WTC11 (cell line): ENCODE results near the gene DNAH1. TPM values are rescaled to one million over a fixed set of nuclear protein-coding genes. Genes with fewer than 3 reads are reported as not detected.

ENCODE experiments used
- ATAC-seq: fragments of 200-7000 bp; cut with Tn5 transposase; 2 replicates; pipeline ENCODE4 v1.10.0; 2021; ENCODE audit warnings: mild to moderate bottlenecking, moderate library complexity
- CTCF ChIA-PET: fragments of 300-600 bp; sonication (Branson Sonifier 250); formaldehyde crosslinking; loops from one replicate; lab custom pipeline; 2021; ENCODE audit warnings: antibody characterized with exemption; lab: Charles Lee
- POLR2A ChIA-PET: fragments of 350-600 bp; sonication (Branson Sonifier 250); formaldehyde crosslinking; loops from one replicate; lab custom pipeline; 2021; ENCODE audit warnings: antibody characterized with exemption; lab: Charles Lee
- DNase-seq: peaks from one replicate; pipeline ENCODE4 v3.0.0; 2021; ENCODE audit warnings: low spot score
- H3K27ac Mint-ChIP-seq: 2 replicates; pipeline ENCODE4 v1.8.0; 2021; ENCODE audit warnings: mixed read lengths
- H3K27me3 Mint-ChIP-seq: 2 replicates; pipeline ENCODE4 v1.8.0; 2021; ENCODE audit warnings: low read depth, mild to moderate bottlenecking, moderate library complexity, mixed read lengths
- H3K36me3 Mint-ChIP-seq: 2 replicates; pipeline ENCODE4 v1.8.0; 2021; ENCODE audit warnings: mixed read lengths
- H3K4me1 Mint-ChIP-seq: 2 replicates; pipeline ENCODE4 v1.8.0; 2022; ENCODE audit warnings: mixed read lengths
- H3K4me3 Mint-ChIP-seq: 2 replicates; pipeline ENCODE4 v1.8.0; 2021; ENCODE audit warnings: mild to moderate bottlenecking, moderate library complexity, mixed read lengths
- H3K9me3 Mint-ChIP-seq: 2 replicates; pipeline ENCODE4 v1.8.0; 2021; ENCODE audit warnings: mixed read lengths
- AR ChIP-seq: fragments of 250-450 bp; sonication (Bioruptor Pico); IDR thresholded peaks from 2 replicates; pipeline ENCODE4 v1.9.0; 2021; ENCODE audit warnings: mild to moderate bottlenecking
- CREB1 ChIP-seq: sonication (generic); formaldehyde crosslinking; IDR thresholded peaks from 2 replicates; pipeline ENCODE4 v1.8.0; 2023; ENCODE audit warnings: mild to moderate bottlenecking, missing genetic modification reagents
- FOXJ3 ChIP-seq: sonication (generic); formaldehyde crosslinking; IDR thresholded peaks from 2 replicates; pipeline ENCODE4 v1.9.0; 2021; ENCODE audit warnings: missing genetic modification reagents, mild to moderate bottlenecking, borderline replicate concordance
- FOXP1 ChIP-seq: sonication (generic); formaldehyde crosslinking; IDR thresholded peaks from 2 replicates; pipeline ENCODE4 v1.8.0; 2022; ENCODE audit warnings: missing genetic modification reagents, mild to moderate bottlenecking, moderate library complexity, borderline replicate concordance
- GABPB1 ChIP-seq: sonication (generic); formaldehyde crosslinking; IDR thresholded peaks from 2 replicates; pipeline ENCODE4 v1.8.1; 2023; ENCODE audit warnings: mild to moderate bottlenecking, missing genetic modification reagents
- GRHL2 ChIP-seq: fragments of 250-450 bp; sonication (Bioruptor Pico); IDR thresholded peaks from 2 replicates; pipeline ENCODE4 v1.8.0; 2022; ENCODE audit warnings: mild to moderate bottlenecking, moderate library complexity; ENCODE audit not compliant: insufficient replicate concordance, severe bottlenecking
- MAX ChIP-seq: sonication (generic); formaldehyde crosslinking; IDR thresholded peaks from 2 replicates; pipeline ENCODE4 v1.8.0; 2022; ENCODE audit warnings: mild to moderate bottlenecking, missing genetic modification reagents
- OVOL2 ChIP-seq: fragments of 250-450 bp; sonication (Bioruptor Pico); IDR thresholded peaks from 2 replicates; pipeline ENCODE4 v1.9.0; 2021; ENCODE audit warnings: mild to moderate bottlenecking, borderline replicate concordance
- SMAD4 ChIP-seq: sonication (generic); formaldehyde crosslinking; IDR thresholded peaks from 2 replicates; pipeline ENCODE4 v1.8.0; 2022; ENCODE audit warnings: mild to moderate bottlenecking, missing genetic modification reagents
- STAT6 ChIP-seq: sonication (generic); formaldehyde crosslinking; conservative IDR thresholded peaks from 2 replicates; pipeline ENCODE4 v1.8.1; 2023; ENCODE audit warnings: mild to moderate bottlenecking, low read depth, missing genetic modification reagents, moderate library complexity
- TEAD4 ChIP-seq: sonication (generic); formaldehyde crosslinking; IDR thresholded peaks from 2 replicates; pipeline ENCODE4 v1.8.0; 2022; ENCODE audit warnings: mild to moderate bottlenecking, missing genetic modification reagents
- ZNF138 ChIP-seq: sonication (generic); formaldehyde crosslinking; conservative IDR thresholded peaks from 2 replicates; pipeline ENCODE4 v1.8.1; 2022; ENCODE audit warnings: mild to moderate bottlenecking, moderate library complexity, missing genetic modification reagents
- ZNF671 ChIP-seq: fragments of 250-450 bp; sonication (Bioruptor Pico); IDR thresholded peaks from 2 replicates; pipeline ENCODE4 v1.8.0; 2021; ENCODE audit warnings: mild to moderate bottlenecking
- total RNA-seq: library from RNA; stranded (reverse); gene quantifications from 3 replicates; pipeline ENCODE4 v1.2.3, GENCODE V29; 2021
- TF ChIP-seq, protein P1 (sequence below): sonication (generic); formaldehyde crosslinking; conservative IDR thresholded peaks from 2 replicates; pipeline ENCODE4 v1.8.1; 2022; ENCODE audit warnings: mild to moderate bottlenecking, missing genetic modification reagents
- TF ChIP-seq, protein P2 (sequence below): sonication (generic); formaldehyde crosslinking; IDR thresholded peaks from 2 replicates; pipeline ENCODE4 v1.8.0; 2022; ENCODE audit warnings: missing genetic modification reagents
- TF ChIP-seq, protein P3 (sequence below): fragments of 250-450 bp; sonication (Bioruptor Pico); IDR thresholded peaks from 2 replicates; pipeline ENCODE4 v1.9.0; 2021; ENCODE audit warnings: moderate library complexity, mild to moderate bottlenecking, inconsistent platforms, borderline replicate concordance

DNAH1 gene
- total RNA-seq, 1 experiment from 2014 or later, result 1.5 TPM

DNA sequence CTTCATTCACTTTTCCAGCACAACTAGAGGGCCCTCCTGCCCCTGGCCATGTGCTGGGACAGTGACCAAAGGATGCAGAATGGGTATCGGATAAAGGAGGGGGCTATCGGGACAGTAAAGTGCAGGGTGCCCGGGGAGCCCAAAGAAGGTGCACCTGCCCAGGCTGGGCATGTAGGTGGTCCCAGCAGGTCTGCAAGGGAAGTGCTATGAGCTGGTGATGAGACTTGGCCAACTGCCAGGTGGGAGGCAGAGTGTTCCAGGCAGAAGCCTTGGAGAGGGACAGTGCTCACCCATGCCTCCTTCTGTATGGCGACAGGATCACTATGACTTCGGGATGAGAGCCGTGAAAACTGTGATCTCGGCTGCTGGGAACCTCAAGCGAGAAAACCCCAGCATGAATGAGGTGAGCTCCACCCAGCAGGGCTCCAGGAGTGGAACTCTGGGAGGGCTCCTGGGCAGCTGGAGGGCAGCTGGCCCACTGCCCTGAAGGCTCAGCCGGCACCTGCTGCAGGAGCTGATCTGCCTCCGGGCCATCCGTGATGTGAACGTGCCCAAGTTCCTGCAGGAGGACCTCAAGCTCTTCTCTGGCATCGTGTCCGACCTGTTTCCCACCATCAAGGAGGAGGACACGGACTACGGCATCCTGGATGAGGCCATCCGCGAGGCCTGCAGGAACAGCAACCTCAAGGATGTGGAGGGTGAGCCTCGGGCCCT, 48.4 kb downstream of the DNAH1 start:
- no peak for TF ChIP-seq ZNF671 (CRISPR knock-in tag)
- no peak for TF ChIP-seq AR (CRISPR knock-in tag)
- TF ChIP-seq, protein P1, sequence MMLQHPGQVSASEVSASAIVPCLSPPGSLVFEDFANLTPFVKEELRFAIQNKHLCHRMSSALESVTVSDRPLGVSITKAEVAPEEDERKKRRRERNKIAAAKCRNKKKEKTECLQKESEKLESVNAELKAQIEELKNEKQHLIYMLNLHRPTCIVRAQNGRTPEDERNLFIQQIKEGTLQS (CRISPR knock-in tag), result no peak
- TF ChIP-seq CREB1 (CRISPR knock-in tag), result no peak
- no peak for TF ChIP-seq MAX
- TF ChIP-seq ZNF138 (CRISPR knock-in tag), result no peak
- no peak for TF ChIP-seq GRHL2 (CRISPR knock-in tag)
- TF ChIP-seq, protein P2, sequence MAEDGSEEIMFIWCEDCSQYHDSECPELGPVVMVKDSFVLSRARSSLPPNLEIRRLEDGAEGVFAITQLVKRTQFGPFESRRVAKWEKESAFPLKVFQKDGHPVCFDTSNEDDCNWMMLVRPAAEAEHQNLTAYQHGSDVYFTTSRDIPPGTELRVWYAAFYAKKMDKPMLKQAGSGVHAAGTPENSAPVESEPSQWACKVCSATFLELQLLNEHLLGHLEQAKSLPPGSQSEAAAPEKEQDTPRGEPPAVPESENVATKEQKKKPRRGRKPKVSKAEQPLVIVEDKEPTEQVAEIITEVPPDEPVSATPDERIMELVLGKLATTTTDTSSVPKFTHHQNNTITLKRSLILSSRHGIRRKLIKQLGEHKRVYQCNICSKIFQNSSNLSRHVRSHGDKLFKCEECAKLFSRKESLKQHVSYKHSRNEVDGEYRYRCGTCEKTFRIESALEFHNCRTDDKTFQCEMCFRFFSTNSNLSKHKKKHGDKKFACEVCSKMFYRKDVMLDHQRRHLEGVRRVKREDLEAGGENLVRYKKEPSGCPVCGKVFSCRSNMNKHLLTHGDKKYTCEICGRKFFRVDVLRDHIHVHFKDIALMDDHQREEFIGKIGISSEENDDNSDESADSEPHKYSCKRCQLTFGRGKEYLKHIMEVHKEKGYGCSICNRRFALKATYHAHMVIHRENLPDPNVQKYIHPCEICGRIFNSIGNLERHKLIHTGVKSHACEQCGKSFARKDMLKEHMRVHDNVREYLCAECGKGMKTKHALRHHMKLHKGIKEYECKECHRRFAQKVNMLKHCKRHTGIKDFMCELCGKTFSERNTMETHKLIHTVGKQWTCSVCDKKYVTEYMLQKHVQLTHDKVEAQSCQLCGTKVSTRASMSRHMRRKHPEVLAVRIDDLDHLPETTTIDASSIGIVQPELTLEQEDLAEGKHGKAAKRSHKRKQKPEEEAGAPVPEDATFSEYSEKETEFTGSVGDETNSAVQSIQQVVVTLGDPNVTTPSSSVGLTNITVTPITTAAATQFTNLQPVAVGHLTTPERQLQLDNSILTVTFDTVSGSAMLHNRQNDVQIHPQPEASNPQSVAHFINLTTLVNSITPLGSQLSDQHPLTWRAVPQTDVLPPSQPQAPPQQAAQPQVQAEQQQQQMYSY (CRISPR knock-in tag), result no peak
- TF ChIP-seq GABPB1 (CRISPR knock-in tag), result no peak
- no peak for TF ChIP-seq TEAD4
- TF ChIP-seq, protein P3, sequence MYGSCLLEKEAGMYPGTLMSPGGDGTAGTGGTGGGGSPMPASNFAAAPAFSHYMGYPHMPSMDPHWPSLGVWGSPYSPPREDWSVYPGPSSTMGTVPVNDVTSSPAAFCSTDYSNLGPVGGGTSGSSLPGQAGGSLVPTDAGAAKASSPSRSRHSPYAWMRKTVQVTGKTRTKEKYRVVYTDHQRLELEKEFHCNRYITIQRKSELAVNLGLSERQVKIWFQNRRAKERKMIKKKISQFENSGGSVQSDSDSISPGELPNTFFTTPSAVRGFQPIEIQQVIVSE, result no peak
- TF ChIP-seq FOXP1, result no peak
- no peak for TF ChIP-seq FOXJ3 (CRISPR knock-in tag)
- TF ChIP-seq OVOL2 (CRISPR knock-in tag), result no peak
- TF ChIP-seq SMAD4, result no peak
- no peak for TF ChIP-seq STAT6 (CRISPR knock-in tag)
- CTCF ChIA-PET, result interaction anchor here (0.6 to 3.7 kb wide), 5 partner anchors 8 to 66 kb away, joined by 3 to 20 read pairs (median 3); no protein-coding TSS in a partner anchor
- no peaks in the 10 kb centered on the region for H3K9me3 Mint-ChIP-seq
- POLR2A ChIA-PET, result no interaction called here
- H3K4me3 Mint-ChIP-seq, result no peak overlapping the region
- no peak for ATAC-seq
- H3K27ac Mint-ChIP-seq, result no peak overlapping the region
- H3K36me3 Mint-ChIP-seq, result no peaks in the 10 kb centered on the region
- no peaks in the 10 kb centered on the region for H3K27me3 Mint-ChIP-seq
- peaks cover 11% of the 10 kb centered on the region for H3K4me1 Mint-ChIP-seq
- no peak for DNase-seq
